Activated T-cell treated with anti-CD3 and anti-CD28 coated beads, Interleukin-2, amount 50 U/mL, for 48 hours (primary cell): ENCODE results near the gene ZNF580.

Source experiments
- DNase-seq, 2 experiments: peaks; one replicate each; pipeline ENCODE4 v3.0.0-alpha.2; 2020

The ZNF580 gene

GRCh38 chr19:55624109-55625003, 16.4 kb upstream of the ZNF580 start, which contains the start of gene ZNF784:
Gene ZNF784, minus strand, starts transcription at chr19:55624566. Its CDS starts 5 bp downstream, at chr19:55624561.
- DNase-seq = peak; percentile 94

DNA sequence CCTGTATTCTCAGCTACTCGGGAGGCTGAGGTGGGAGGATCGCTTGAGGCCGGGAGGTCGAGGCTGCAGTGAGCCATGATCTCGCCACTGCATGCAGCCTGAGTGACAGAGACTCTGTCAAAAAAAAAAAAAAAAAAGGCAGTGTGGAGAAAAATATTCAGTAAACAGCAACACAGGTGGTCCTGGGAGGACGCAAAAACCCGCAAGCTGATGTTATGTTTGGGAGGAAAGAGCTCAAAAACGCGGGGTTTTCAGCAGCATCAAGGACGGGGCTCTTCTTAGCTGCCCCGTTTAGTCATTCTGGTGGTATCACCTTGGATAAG, 15.8 kb upstream of the ZNF580 start:
- DNase-seq = no peak

GRCh38 chr19:55626350-55626749, 14.5 kb upstream of the ZNF580 start:
- peak; percentile 47 to 58 for DNase-seq

- DNase-seq = peak; percentile 86 to 87
Measured at GRCh38 chr19:55632463-55632834, 8.4 kb upstream of the ZNF580 start.

- no peak for DNase-seq
Measured at GRCh38 chr19:55633861-55634260, 6.9 kb upstream of the ZNF580 start.

- DNase-seq = peak in 1 of 2 experiments; percentile 37
Measured at GRCh38 chr19:55635334-55635717, 5.5 kb upstream of the ZNF580 start.

DNA sequence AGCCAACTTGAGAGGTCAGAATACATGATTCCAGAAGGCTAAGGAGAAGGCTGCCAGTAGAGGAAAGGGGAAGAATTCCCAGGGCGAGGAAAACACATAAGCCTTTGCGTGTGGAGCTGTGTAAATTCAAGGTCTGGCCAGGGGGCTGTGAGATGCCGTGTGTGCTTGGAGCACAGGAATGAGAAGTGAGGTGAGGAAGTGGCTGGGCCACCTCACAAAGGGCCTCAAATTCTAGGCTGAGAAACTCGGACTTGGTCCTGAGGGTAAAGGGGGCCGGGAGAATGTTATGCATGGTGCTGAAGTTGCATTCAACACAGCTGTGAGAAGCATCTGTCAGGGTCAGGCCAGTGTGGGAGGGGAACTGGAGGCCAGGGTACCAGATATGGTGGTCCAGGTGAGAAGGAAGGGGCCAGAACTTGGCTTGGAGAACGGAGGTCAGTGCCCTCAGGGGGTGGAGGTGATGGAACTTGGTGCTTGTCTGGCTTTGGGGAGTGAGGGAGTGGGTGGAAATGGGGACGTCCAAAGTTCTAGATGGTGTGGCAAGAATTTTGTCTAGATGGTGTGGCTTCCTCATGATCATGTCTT, 4.9 kb upstream of the ZNF580 start:
- DNase-seq = no peak

GRCh38 chr19:55636723-55637122, 4.1 kb upstream of the ZNF580 start:
- DNase-seq = no peak

DNA sequence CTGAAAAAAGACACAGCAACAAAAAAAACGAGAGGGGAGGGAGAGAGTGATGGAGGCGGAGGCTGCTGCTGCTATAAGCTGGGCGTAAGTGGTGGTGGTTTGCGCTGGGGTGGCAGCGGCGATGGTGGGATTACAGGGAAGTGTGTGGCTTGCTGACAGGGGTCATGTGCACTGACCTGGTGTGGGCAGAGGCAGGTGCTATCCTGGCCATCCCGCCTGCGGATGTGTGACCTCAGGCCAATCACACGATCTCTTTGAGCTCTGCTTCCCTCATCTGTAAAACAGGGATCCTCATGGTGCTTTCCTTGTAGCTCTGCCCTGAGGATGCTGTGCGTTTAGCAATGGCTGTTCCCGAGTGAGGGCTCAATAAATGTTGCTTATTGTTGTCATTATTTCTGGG, 3.3 kb upstream of the ZNF580 start:
- no peak for DNase-seq

DNA sequence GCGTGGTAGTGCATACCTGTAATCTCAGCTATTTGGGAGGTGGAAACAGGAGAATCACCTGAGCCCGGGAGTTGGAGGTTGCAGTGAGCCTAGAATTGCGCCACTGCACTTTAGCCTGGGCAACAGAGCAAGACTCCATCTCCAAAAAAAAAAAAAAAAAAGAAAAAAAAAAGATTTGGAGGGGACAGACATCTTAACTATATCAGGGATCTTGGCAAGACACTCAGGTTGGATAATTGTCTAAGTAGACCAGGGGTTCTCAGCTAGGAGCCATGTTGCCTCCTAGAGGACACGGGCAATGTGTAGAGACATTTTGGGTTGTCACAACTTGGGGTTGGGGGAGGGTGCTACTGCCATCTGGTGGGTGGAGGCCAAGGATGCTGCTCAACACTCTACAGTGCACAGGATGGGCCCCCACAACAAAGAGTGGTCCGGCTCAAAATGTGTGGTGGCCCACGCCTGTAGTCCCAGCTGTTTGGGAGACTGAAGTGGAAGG, 1.9 kb upstream of the ZNF580 start:
- DNase-seq = peak; percentile 77 to 80

GRCh38 chr19:55640043-55640576, 692 bp upstream of the ZNF580 start:
- peak; percentile 80 to 87 for DNase-seq

DNA sequence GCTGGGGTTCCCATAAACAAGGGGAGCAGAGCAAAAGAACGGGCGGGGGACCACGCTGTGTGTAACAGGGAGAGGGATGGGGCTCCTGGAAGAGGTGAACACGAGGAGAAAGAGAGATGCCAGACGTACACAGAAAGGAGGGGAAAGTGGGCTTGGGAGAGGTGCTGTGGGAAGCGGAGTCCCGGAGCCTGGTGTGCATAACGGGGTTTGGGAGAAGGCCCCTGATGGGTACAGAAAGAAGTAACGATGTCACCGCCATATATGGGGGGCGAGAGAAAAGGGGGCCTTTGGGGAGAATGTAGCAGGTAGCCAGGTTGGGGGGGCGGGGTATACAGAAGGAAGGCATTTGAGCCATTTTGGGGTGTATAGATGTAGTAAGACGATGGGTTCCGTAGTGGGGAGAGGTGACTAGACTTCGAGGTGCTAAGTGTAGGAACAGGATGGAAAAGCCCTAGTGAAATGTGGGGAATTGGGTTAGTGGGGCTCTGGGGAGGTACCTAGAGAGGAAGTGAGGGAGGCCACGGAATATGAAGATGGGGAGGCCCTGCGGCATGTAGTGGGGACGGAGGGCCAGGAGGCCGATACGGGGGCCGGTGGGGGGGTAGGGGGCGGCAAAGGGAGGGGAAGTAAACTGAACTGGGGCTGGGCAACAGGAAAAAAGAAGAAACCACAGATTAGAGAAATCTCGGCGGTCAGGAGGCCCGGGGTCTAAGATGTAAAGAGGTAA, 787 bp downstream of the ZNF580 start:
- peak in 1 of 2 experiments; percentile 58 for DNase-seq

GRCh38 chr19:55642153-55643002, 1.6 kb downstream of the ZNF580 start:
- DNase-seq = peak; percentile 56 to 63

DNA sequence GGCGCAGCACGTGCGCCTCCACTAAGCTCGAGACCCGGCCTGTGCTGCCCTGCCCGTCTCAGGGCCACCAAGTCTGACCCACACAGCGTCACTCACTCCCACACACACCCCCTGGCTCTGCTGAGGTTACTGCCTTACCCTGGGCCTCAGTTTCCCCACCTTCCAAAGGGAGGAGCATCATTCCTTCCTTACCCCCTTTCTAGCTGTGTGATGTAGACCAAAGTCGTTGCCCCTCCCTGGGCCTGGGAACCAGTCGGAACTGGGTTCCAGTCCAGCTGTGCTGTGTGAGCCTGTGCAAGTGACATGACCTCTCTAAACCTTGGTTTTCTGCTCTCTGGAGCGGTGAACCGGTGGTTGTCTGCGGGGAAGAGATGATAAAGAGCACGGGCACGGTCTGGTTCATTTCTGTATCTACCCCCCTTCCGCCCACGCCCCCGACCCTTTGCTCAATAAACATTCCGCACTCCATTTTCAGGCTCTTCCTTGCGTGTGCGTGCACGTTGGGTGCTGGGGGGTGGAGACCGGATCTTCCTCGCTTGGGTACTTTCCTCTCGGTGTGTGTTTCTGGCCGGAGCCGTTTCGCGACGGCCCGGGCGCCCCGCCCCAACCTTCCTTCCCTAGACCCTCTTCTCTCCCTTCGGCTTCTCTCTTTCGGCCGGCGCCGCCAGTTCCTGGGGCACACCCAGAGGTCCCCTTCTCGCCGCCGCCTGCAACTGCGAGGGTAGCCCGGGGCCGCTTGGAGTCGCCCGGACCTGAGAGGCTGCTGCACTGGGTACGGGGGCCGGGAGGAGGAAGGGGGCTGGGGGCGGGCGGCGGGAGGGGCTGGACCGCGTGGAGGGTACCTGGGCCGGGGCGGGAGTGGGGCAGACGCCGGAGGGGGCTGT, 2.4 kb downstream of the ZNF580 start, which contains the start of gene ZNF581:
Gene ZNF581 (plus strand): TSS at position 647 of the 884 bp plus-strand sequence. CDS start 923 bp downstream, outside the sequence.
- DNase-seq = peak; percentile 89 to 91

DNA sequence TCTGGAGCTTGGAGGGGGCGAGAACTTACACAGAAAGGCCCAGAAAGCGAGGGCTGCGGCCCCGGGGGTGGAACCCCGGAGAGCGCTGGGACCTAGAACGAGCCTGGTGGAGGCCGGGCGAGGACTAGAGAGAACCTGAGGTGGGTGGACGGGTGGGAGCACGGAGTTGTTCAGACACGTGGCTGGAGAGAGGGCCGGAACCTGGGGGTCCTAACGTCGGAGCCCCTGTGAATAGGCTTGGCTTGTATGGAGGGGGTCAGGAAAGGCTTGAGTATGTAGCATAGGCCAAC, 3.0 kb downstream of the ZNF580 start:
- no peak for DNase-seq

DNA sequence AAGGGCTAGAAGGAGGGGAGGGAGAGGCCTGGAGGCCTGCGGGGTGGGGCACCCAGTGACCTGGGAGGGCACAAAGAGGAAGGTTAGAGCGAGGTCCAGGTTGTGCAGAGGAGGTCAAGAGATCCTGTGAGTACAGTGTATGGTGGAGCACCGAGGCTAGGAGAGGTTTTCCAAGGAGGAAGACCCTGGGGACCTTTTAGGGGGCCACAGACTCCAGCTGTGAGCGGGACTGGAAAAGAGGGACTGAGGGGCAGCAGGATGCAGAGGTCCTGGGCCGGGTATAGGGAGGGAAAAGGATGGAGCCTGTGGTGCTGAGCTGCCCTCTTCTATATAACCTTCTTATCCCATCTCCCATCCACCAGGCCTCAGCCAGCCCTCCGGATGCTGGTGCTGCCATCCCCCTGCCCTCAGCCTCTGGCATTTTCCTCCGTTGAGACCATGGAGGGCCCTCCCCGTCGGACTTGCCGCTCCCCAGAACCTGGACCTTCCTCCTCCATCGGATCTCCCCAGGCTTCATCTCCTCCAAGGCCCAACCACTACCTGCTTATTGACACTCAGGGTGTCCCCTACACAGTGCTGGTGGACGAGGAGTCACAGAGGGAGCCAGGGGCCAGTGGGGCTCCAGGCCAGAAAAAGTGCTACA, 3.5 kb downstream of the ZNF580 start:
- DNase-seq = no peak

GRCh38 chr19:55644842-55645511, 4.2 kb downstream of the ZNF580 start:
- no peak for DNase-seq

DNA sequence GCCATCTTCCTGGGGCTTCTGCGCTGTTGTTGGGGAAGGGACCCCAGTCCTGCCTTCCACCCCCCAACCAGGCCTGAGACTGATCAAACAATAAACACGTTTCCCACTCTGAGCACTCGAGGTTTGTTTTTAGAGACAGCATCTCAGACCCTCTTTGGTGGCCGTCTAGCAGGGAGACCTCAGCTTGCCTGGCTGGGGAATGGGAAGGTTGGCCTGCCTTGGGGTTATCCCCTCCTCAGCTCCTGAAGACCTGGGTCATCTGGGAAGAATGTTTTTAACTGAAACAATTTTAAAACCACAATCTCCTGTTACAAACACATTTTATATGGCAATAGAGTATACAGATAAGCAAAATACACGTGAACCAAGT, 4.7 kb downstream of the ZNF580 start:
- DNase-seq = no peak

- DNase-seq = no peak
Measured at GRCh38 chr19:55646889-55647731, 6.3 kb downstream of the ZNF580 start.
